Measurements from ENCODE around the gene SEC23A.
"Not testable (repeated sequence)": the region's sequence is repeated elsewhere in the genome, so short reads cannot be mapped to it uniquely, and the experiment has no call there.

SEC23A gene

DNA sequence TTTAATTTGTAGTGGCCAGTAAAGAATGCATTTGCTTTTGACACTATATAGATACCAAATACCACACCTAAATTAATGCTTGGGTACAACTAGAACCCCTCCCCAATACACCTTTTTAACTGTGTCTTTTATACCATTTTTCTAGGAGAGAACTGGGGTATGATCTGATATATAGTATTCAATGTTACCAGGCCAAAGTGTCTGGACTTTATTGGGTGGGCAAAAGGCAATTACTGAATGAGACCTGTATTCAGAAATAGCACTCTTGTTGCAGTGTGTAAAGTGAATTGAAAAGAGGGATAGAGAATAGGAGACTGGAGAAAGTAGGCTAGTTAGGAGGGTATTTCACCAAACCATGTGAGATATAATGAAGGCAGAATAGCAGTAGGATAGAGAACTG, 74.4 kb downstream of the SEC23A start:
- DNase-seq = no peak

DNA sequence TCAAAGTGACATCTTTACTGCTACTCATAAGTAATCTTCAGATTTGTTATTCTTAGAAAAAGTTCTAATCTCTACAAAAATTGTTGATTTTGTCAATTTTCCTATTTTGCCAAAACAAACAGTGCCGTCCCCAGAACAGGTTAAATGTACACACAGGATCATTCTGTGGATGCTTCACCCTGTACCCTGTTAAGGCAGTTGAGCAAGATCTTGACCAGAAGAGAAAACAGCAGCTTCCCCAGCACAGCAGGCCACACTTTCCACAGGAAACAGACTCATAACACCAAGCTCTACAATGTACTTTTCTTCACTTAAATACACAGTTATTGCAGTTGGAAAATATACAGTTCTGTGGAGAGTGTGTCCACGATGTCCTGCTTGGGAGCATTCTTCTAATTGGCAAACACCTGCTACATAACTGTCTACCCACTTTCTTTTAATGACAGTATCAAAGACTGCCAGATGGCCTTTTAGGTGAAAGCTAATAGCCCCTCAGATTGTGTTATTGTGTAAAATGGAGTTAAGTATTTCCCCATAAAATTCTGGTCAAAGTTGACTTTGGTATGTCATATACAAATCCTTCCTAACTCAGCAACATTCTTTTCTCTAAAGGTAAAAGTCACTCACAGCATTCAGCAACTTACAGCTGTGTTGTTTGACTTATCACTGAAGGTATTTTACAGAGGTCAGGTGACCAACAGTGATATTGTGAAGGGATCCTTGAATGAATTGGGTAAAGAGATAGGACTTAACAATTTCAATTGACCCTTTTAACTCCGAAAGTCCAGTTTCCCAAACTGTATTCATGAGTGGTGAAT, 77.0 kb downstream of the SEC23A start:
- DNase-seq = no peak

DNA sequence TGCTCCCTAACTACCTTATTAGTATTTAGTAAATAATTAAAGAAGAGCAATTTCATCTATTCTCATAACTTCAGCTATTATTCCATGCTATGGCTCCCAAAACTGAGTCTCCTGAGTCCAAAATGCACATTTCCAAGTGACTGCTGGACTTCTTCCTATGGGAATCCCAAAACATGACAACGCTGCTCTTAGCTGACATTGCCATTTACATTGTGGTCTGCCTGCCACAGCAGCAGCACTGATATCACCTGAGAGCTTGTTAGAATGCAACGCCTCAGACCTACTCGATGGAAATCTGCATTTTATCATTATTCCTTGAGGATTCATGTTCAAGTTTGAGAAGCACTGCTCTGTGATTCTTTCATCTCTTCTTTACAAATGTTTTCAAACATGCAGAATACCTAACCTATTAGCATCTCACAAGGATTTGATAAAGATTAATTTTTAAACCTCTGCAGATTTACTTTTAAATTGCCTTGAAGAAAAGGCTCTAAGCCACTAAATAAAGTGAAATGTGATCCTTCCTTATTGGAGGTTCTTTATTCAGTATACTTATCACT, 77.7 kb downstream of the SEC23A start:
- DNase-seq = no peak

DNA sequence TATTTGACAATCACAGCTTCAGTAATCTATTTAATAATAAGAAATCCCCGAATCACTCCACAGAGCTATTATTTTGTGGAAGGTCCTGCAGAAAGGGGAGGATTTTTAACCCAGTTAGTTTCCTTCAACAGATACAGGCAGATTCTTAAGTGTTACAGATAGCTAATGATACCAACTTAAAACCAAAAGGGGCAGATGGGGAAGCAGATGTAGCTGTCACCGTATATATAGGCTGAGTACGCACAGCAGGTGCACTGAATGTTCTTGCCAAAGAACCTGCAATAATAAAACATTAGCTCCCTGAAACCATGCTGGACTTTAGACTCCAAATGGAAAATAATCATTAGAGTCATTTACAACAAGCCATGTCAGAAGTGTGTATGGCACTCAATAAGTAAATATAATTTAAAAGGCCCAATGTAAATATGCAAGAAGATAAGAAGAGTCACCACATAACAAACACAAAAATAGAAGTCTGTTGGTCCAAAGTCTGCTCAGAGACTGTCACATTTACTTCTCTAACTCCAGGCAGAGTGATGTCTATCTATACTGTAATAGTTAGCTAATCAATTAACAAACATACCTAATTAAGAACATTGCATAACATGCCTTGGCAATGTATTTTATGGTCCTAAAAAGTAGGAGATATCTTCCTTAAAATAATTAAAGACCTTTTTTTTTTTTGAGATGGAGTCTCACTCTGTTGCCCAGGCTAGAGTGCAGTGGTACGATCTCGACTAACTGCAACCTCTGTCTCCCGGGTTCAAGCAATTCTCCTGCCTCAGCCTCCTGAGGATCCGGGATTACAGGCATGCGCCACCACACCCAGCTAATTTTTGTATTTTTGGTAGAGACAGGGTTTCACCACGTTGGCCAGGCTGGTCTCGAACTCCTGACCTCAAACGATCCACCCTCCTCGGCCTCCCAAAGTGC, 78.8 kb downstream of the SEC23A start:
- DNase-seq = no peak

DNA sequence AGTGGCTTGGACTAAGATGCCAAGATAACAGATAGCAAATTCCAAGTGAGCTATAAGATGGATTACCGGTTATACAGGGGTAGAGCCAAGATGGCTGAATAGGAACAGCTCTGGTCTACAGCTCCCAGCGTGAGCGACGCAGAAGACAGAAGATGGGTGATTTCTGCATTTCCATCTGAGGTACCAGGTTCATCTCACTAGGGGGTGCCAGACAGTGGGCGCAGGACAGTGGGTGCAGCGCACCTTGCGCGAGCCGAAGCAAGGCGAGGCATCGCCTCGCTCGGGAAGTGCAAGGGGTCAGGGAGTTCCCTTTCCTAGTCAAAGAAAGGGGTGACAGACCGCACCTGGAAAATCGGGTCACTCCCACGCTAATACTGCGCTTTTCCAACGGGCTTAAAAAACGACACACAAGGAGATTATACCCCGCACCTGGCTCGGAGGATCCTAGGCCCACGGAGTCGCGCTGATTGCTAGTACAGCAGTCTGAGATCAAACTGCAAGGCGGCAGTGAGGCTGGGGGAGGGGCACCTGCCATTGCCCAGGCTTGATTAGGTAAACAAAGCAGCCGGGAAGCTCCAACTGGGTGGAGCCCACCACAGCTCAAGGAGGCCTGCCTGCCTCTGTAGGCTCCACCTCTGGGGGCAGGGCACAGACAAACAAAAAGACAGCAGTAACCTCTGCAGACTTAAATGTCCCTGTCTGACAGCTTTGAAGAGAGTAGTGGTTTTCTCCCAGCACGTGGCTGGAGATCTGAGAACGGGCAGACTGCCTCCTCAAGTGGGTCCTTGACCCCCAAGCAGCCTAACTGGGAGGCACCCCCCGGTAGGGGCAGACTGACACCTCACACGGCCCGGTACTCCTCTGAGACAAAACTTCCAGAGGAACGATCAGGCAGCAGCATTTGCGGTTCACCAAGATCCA, 85.7 kb downstream of the SEC23A start:
- not testable (repeated sequence) for DNase-seq

DNA sequence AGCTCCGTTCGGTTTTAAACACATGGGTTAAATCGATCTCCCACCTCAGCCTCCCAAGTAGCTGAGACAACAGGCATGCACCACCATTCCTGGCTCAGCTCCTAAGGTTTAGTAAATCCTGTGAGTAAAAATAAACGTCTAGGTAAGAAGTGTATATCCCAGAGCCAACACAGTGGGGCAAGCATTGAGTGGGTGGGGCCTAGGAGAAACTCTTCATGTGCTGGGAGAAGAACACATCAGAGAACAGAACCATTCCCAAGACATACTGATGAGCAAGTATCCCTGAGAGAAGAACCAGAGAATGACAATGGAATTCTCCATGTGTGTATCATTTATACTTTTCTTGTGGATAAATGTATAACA, 86.3 kb downstream of the SEC23A start:
- no peak for DNase-seq

DNA sequence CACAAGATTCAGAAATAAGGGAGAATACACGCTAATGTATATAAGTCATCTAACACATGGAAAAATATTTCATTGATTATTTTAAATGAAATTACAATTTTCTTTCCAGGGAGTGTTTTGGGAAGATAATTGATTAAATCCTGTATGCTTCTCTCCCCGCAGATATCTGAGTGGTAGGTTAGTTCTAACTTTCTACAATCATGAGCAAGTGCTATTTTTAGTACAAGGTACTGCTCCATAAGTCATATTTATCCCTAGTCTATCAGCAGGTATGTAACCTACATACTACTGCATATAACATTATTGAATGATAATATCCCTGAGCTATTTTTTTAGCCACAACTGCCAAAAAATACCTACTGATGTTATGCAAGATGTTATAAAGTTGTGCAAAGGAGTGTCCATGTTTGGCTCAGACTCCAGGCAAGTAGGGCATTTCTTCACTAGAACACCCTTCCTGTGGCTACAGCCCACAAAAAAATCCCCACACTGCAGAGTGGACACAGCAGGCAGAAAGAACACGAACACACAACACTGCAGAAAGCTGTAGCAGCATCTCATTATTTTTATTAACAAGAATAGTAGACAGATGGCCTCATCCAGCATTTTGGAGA, 87.0 kb downstream of the SEC23A start:
- no peak for DNase-seq

DNA sequence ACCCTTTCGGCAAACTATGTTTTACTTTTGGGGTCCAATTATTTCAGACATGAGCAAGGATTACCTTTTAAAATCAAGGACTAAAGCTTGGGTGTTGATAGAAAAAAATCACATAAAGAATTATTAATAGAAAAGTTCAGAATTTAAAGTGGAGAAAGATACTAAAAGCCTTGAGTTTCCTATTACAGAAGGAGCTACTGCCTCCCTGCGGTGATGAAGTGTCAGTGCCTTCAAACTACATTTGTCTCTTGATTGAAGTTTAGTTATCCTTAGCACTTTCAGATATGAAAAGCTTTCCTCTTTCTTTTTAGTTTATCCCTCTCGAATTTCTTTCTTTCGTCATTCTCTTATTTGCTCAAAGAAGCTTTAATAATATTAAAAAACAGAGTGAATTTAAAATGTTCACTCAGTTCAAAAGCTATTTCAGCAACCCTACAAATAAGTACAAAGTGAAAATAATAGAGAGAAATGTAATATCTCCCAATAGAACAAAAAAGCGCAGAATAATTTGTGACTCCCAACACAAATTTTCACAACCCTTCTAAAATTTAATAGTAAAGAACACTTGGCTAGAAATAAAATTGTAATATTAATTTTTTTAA, 87.6 kb downstream of the SEC23A start:
- DNase-seq = no peak

DNA sequence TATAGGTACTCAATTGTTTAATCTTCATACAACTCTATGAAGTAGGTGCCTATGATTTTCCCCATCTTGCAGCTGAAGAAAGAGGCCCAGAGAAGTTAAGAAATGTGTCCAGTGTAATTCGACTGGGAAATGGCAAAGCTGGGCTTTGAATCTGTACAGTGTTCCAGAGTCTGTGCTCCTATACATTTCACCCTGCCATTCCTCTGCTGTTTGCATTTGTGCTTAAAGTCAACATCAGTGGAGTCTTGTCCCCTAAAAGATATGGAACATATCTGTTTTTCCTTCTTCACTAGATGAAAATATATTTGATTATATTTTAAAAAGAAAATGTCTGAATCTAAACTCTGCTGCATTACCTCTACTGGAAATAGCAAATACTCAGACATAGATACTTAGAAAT, 88.6 kb downstream of the SEC23A start:
- no peak for DNase-seq

DNA sequence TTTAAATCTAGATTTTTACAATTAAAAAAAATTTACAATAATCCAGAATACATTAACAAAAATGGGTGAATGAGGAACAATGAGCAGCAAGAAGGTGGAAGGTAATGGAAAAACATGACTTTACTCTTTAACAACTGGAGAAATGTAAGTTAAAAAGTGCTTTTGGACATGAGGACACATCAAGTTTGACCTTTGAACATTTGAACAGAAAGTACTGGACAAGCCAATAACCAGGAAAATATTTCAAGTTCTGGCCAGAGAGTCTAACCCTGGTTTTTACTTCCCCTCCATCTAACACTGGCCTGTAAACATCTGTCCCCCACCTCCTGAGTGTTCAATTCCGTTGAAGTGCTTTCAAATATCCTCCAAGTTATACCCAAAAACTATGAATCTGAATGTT, 94.1 kb downstream of the SEC23A start:
- not testable (repeated sequence) for DNase-seq

DNA sequence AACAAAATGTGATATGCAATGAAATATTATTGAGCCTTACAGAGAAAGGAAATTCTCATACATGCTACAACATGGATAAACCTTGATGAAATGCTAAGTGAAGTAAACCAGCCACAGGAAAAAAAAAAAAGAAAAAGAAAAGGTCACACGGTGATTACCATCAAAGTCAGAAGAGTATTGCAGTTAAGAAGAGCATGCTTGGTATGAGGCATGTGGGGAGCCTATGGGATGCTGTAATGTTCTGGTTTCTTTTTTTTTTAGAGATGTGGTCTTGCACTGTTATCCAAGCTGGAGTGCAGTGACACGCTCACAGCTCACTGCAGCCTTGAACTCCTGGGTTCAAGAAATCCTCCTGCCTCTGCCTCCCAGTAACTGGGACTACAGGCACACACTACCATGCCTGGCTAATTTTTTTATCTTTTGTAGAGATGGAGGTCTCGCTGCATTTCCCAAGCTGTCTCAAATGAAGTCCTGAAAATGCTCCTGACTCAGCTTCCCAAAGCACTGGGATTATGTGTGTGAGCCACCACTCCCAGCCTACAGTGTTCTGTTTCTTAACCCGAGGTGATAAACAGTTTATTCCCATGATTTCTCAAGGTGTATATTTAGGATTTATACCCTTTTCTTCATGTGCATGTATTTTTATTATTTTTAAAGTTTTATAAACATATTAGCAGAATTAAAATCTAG, 96.2 kb downstream of the SEC23A start:
- DNase-seq = no peak

DNA sequence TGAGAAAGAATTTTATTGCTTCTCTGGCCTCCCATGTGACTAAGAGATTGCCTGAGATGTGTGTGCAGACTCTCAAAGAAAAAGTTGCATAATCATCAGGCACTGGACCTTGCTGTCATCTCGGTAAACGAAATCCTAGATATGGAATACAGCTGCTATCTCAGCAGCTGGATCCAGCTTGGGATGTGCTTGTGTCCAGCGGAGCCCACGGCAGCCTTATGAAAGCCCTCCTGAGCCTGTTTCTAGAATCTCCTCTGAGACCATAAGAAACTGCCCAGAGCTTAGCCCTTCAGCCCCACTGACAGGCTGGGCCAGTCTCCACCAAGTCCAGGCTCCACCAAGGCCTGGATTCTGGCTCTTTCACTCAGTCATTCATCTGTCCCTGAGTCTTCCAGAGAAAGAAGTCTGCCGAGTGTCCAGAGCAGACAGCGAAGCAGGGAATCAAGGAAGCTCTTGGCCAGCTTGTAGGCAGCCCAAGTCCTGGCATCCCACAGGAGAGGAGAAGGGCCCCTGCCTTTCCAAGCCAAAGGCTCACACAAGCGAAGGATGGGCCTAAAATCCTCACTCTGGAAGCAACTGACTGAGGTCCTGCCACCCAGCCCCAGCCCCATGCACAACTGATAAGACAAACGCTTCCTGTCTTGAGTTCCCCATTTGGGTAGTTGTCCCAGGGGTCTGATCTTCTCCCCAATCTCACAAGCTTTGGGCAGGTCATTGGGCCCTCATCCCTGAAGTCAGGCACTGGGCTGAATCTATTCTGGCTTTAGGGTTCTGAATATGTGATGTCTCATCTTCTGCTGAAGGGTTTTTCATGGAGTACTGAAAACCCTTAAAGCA, 97.8 kb downstream of the SEC23A start:
- DNase-seq = no peak

DNA sequence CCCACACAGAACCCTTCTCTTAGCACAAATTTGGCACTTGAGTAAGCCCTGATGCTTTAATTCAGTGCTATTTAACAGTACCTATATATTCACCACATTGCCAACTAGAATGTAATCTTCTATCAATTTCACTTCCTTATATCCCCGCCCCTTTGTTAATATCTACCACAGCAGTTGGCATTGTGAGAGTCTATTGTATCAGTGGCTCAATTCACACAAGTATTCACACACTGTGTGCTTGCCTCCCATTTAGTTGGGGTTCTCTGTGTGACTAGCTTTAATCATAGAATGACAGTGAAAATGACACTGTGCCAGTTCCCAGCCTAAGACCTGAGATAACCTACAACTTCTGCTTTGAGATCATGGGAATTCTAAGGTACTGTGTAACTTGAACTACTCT, 103.1 kb downstream of the SEC23A start:
- DNase-seq = no peak

DNA sequence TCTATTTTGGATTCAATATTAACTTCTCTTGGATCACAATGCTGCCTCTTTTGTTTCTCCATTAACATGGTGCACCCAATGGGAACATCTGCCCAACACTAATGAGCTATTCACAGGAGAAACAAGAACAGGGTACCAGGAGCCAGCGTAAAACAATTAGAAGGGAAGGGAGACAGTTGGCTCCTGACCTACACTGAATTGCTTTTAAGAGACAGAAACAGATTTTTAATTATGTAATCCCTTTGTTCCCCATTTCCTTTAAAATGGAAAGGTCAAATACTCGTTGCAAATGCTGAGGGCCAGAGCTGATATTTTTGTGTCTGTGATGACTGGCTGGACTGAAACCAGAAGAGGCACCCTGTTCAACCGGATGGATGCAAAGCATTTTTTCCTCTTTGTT, 108.3 kb downstream of the SEC23A start:
- DNase-seq = no peak

DNA sequence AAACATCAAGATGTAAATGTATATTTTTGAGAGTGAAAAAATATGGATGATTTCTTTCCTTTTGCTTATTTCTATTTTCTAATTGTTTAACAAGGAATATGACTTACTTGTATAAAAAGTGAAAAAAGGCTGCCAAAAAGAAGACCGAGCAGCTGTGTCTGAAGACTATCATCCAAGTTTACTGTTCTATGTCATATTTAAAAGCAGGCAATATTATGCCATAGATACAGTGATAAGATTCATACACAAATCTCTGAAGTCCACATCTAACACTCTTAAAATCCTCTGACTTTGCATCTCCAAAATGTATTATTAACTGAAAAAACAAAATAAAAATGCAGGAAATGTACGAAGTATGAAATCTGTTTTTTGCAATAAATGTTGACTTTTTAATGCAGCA, 109.1 kb downstream of the SEC23A start:
- no peak for DNase-seq

DNA sequence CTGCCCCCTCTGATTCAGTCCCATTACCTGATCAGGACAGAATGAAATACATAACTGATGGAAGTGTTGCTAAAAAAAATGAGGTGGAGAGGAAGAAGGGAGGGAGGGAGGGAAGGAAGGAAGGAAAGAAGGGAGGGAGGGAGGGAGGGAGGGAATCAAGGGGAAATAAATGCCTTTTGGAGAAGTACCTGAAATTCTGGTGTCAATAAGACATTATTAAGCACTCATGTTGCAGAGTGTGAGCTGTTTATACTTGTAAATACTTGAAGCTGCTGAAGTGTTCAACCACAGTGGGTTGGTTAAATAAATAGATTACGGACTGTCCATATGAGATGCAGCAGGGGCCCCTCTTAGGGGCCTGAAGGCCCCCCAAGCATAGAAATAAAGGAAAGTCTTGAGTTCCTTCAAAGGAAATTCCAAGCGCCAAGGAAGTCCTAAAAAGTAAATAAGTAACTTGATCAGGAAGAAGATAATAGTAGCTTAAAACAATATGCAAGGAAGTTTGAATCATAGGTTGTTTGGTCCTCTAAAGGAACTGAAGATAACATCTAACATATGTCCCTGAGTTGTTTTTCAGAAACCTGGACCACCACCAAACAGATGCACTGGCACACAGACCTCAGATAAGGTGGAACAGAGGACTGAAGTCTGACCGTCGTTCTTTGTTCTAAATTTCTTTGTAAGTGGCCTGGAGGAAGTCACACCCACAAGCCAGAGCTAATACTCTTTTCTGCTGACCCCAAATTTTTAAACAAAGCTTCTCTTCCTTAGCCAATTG, 110.8 kb downstream of the SEC23A start:
- no peak for DNase-seq

DNA sequence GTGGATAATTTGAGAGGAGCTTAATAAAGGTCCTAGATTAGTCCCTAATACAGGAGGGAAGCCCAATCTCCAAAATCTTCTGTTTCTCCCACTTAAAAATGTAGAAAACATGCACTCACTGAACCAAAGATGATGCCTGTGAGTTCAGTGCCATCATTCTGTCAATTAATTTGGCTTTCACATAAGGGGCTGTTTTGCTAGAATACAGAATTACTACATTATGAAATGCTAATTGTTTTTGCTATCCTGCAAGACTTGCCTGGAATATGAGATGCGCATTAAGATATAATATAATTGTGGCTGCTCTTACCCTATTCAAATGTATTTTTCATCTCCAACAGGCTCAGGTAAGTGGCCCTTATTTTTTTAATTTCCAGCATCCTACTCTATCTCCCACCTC, 111.7 kb downstream of the SEC23A start:
- no peak for DNase-seq

DNA sequence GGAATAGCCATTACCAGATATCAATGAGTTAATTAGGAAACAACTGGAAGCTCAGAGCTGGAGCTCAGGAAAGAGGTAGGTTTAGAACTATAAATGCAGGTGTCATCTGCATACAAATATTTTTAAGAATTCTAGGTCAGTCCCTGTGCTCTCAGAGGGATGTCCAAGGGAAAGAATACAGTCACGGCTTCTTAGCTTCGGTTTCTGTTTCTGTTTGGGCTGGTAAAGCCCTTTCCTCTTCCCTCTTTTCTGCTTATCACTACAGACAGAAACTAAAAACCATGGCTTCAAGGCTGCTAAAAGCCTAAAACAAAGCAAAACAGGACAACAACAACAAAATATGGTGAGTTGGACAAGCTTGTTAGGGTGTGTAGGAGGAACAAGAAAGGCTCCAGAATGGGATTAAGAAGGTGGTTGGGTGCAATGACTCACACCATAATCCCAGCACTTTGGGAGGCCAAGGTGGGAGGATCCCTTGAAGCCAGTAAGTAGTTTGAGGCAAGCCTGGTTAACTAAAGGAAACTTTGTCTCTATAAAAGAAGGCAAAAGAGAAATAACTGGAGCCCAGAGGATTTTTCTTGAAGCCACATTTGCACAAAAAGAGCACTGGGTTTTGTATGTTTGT, 113.0 kb downstream of the SEC23A start:
- DNase-seq = no peak

DNA sequence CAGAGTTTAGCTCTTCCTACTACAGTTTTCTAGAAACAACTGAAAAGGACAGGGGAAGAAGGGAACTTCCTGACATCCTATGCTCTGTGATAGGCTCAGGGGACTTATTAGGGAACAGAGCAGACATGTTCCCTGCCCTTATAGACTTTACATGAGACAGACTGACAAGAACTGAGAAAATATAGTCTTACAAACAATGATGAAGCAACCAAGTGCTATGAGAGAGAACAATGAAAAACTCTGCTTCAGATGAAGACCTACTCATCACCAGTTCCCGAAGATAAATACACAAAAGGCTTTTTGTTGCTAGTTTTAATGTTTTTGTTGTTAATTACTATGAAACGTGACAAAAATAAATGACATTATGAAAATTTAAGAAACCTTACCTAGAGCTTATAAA, 115.3 kb downstream of the SEC23A start:
- no peak for DNase-seq

Data from activated CD4-positive, alpha-beta T cell treated with anti-CD3 and anti-CD28 coated beads for 1 hour (primary cell).